T-helper 2 cell treated with Interferon-gamma antibody and Interleukin-4, amounts not matched to agents 5 μg/mL and 100 μg/mL, for 36 hours (primary cell): ENCODE results near the gene DLG1.
"Not testable (repeated sequence)": the region's sequence is repeated elsewhere in the genome, so short reads cannot be mapped to it uniquely, and the experiment has no call there.

ENCODE experiments used
- DNase-seq: peaks from one replicate; pipeline ENCODE4 v3.0.0; 2021; ENCODE audit warnings: low spot score
- H3K27ac Mint-ChIP-seq: one replicate; pipeline ENCODE4 v1.8.0; 2021; ENCODE audit warnings: mild to moderate bottlenecking, mixed read lengths
- H3K27me3 Mint-ChIP-seq: one replicate; pipeline ENCODE4 v1.8.0; 2021; ENCODE audit warnings: low read depth, mixed read lengths
- H3K36me3 Mint-ChIP-seq: one replicate; pipeline ENCODE4 v1.8.0; 2021; ENCODE audit warnings: low read depth, mixed read lengths
- H3K4me1 Mint-ChIP-seq: one replicate; pipeline ENCODE4 v1.8.0; 2021; ENCODE audit warnings: low read depth, mixed read lengths
- H3K4me3 Mint-ChIP-seq: one replicate; pipeline ENCODE4 v1.8.0; 2022; ENCODE audit warnings: mild to moderate bottlenecking, moderate library complexity, mixed read lengths
- H3K9me3 Mint-ChIP-seq: one replicate; pipeline ENCODE4 v1.8.0; 2021; ENCODE audit warnings: mixed read lengths

The DLG1 gene

DNA sequence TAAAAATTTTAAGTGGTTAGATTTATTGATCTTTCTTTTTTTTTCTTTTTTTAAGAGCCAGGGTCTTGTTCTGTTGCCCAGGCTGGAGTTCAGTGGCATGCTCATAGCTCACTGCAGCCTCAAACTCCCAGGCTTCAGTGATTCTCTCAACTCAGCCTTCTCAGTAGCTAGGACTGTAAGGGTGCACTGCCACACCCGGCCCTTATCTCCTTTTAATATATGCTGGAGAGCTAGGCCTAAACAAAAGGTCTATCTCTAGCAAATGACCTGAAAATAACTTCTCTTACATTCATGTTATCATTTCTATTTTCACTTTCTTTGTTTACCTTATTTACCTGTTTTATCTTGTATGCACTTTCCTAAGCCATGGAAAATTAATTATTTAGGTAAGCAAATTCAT lies 233.6 kb downstream of the DLG1 start:
- Mint-ChIP-seq H3K4me1 (no peaks in the 10 kb centered on the region), H3K36me3 (peaks cover 33% of the 10 kb centered on the region), H3K4me3 (no peak overlapping the region), H3K27me3 (no peaks in the 10 kb centered on the region), H3K27ac (no peak overlapping the region), H3K9me3 (no peaks in the 10 kb centered on the region)
- no peak for DNase-seq

DNA sequence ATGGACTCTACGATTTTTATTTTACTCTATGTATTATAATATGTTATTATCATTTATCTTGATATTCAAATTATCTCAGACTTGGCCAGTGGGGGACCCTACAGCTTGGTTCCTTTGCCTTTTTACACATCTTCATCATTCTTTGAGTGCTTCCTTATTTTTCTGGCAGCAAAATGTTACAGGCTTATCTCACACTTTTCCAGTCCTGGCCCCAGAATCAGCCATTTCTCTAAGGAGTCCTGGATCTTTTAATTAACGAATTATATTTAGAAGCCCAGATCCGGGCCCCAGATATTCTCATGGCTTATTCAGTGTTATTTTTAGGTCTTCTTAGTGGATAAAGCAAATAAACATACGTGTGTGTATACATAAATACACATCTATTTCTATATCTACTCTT lies 236.0 kb downstream of the DLG1 start:
- H3K4me3 Mint-ChIP-seq = no peak overlapping the region
- no peak for DNase-seq
- no peaks in the 10 kb centered on the region for H3K4me1 Mint-ChIP-seq
- no peak overlapping the region for H3K27ac Mint-ChIP-seq
- peaks cover 48% of the 10 kb centered on the region for H3K36me3 Mint-ChIP-seq
- H3K9me3 Mint-ChIP-seq = no peaks in the 10 kb centered on the region
- no peaks in the 10 kb centered on the region for H3K27me3 Mint-ChIP-seq

DNA sequence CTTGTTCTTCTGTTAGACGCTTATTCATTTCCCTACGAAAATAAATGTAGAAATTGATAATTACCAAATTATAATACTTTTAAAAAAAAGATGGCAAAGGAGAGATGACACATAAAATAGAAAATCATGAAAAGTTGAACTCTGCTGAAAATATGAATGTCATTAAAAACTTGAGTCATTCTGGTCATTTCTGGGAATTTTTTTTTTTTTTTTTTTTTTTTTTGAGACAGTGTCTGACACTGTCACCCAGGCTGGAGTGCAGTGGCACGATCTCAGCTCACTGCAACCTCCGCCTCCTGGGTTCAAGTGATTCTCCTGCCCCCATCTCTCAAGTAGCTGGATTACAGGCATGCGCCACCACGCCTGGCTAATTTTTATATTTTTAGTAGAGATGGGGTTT lies 246.8 kb downstream of the DLG1 start:
- H3K27me3 Mint-ChIP-seq, H3K27ac Mint-ChIP-seq, H3K9me3 Mint-ChIP-seq, H3K4me3 Mint-ChIP-seq, DNase-seq, H3K4me1 Mint-ChIP-seq: not testable (repeated sequence)
- peaks cover 19% of the 10 kb centered on the region for H3K36me3 Mint-ChIP-seq

GRCh38 chr3:197050511-197050910 lies 247.9 kb downstream of the DLG1 start:
- no peak for DNase-seq
- no peaks in the 10 kb centered on the region for H3K9me3 Mint-ChIP-seq
- peaks cover 4% of the 10 kb centered on the region for H3K4me1 Mint-ChIP-seq
- H3K4me3 Mint-ChIP-seq = no peak overlapping the region
- H3K36me3 Mint-ChIP-seq = peaks cover 28% of the 10 kb centered on the region
- no peaks in the 10 kb centered on the region for H3K27me3 Mint-ChIP-seq
- peak overlapping the region; percentile 53 for H3K27ac Mint-ChIP-seq

DNA sequence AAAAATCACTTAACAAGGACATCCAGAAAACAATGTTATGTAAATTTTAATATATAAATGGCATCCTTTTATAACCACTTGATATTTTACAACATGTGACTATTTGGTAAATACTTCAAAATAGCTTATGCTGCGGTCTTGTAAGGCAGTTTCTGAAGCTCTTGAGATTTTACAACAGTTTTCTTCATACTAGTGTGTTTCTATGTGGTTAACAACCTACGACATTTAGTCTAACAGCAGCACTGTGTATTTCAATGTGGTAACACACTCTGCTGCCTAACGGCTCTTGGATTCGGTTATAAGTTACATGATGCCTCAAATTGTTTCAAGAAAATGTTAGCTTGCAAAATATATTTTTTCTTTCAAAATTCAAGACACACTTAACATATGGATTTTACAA lies 255.9 kb downstream of the DLG1 start:
- no peaks in the 10 kb centered on the region for H3K27me3 Mint-ChIP-seq
- no peaks in the 10 kb centered on the region for H3K9me3 Mint-ChIP-seq
- H3K27ac Mint-ChIP-seq = no peak overlapping the region
- H3K36me3 Mint-ChIP-seq = peaks cover 12% of the 10 kb centered on the region
- no peak for DNase-seq
- H3K4me1 Mint-ChIP-seq = no peaks in the 10 kb centered on the region
- no peak overlapping the region for H3K4me3 Mint-ChIP-seq

- peaks cover under 1% of the 10 kb centered on the region for H3K27me3 Mint-ChIP-seq
- H3K9me3 Mint-ChIP-seq = no peaks in the 10 kb centered on the region
- no peak overlapping the region for H3K27ac Mint-ChIP-seq
- H3K36me3 Mint-ChIP-seq = peaks cover 12% of the 10 kb centered on the region
- no peak overlapping the region for H3K4me3 Mint-ChIP-seq
- DNase-seq = no peak
- H3K4me1 Mint-ChIP-seq = no peaks in the 10 kb centered on the region
These were observed 256.4 kb downstream of the DLG1 start for GRCh38 chr3:197041875-197042488.

GRCh38 chr3:197040658-197041057 lies 257.8 kb downstream of the DLG1 start:
- Mint-ChIP-seq H3K36me3 (peaks cover 5% of the 10 kb centered on the region), H3K4me1 (no peaks in the 10 kb centered on the region)

GRCh38 chr3:197038679-197039462 lies 259.5 kb downstream of the DLG1 start:
- no peak for DNase-seq
- H3K27me3 Mint-ChIP-seq = peaks cover 12% of the 10 kb centered on the region
- H3K9me3 Mint-ChIP-seq = peaks cover 10% of the 10 kb centered on the region
- H3K27ac Mint-ChIP-seq = no peak overlapping the region
- H3K36me3 Mint-ChIP-seq = peaks cover 2% of the 10 kb centered on the region
- no peaks in the 10 kb centered on the region for H3K4me1 Mint-ChIP-seq
- H3K4me3 Mint-ChIP-seq = no peak overlapping the region

More at GRCh38 chr3:197040658-197041057, 257.8 kb downstream of the DLG1 start:
- Mint-ChIP-seq H3K27me3 (peaks cover 7% of the 10 kb centered on the region), H3K27ac (no peak overlapping the region), H3K4me3 (no peak overlapping the region), H3K9me3 (no peaks in the 10 kb centered on the region)
- DNase-seq = no peak

DNA sequence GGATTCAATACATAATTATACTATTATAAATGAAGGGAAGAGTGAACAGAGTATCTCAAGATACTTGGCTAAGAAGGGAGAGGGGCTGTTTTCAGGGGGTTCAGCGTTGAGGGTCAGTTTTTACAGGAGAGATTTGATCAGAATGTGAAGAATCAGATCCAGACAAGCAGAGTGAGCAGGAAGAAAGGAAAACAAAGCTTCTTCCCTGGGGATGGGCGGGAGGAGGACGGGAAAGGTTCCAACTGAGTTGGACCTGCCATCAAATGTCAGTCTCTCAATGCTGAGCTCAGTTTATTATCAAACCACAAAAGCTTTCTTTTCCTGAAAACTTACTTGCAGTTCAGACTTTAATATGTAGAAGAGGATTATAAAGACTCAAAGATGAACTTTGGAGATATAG lies 262.8 kb downstream of the DLG1 start:
- H3K4me3 Mint-ChIP-seq = no peak overlapping the region
- H3K9me3 Mint-ChIP-seq = peaks cover 13% of the 10 kb centered on the region
- H3K27ac Mint-ChIP-seq = no peak overlapping the region
- no peaks in the 10 kb centered on the region for H3K4me1 Mint-ChIP-seq
- no peaks in the 10 kb centered on the region for H3K36me3 Mint-ChIP-seq
- DNase-seq = no peak
- peaks cover 12% of the 10 kb centered on the region for H3K27me3 Mint-ChIP-seq

- peaks cover 13% of the 10 kb centered on the region for H3K9me3 Mint-ChIP-seq
- not testable (repeated sequence) for DNase-seq, H3K4me1 Mint-ChIP-seq, H3K36me3 Mint-ChIP-seq, H3K4me3 Mint-ChIP-seq
- peak overlapping the region; percentile 71 for H3K27ac Mint-ChIP-seq
- H3K27me3 Mint-ChIP-seq = peaks cover 12% of the 10 kb centered on the region
These were observed 263.6 kb downstream of the DLG1 start for GRCh38 chr3:197034778-197035177.

DNA sequence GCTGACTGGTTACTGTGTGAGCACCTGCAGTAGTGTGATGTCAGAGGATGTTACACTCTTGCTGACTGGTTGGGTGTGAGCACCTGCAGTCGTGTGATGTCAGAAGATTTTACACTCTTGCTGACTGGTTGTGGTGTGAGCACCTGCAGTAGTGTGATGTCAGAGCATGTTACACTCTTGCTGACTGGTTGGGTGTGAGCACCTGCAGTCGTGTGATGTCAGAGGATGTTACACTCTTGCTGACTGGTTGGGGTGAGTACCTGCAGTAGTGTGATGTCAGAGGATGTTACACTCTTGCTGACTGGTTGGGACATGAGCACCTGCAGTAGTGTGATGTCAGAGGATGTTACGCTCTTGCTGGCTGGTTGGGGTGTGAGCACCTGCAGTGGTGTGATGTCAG lies 264.6 kb downstream of the DLG1 start:
- H3K27me3 Mint-ChIP-seq = peaks cover 12% of the 10 kb centered on the region
- DNase-seq, H3K4me3 Mint-ChIP-seq, H3K4me1 Mint-ChIP-seq, H3K27ac Mint-ChIP-seq, H3K36me3 Mint-ChIP-seq: not testable (repeated sequence)
- peaks cover 13% of the 10 kb centered on the region for H3K9me3 Mint-ChIP-seq

- Mint-ChIP-seq H3K9me3 (peaks cover 13% of the 10 kb centered on the region), H3K4me1 (peaks cover 3% of the 10 kb centered on the region), H3K4me3 (peak overlapping the region; percentile 24), H3K27me3 (peaks cover 8% of the 10 kb centered on the region), H3K36me3 (no peaks in the 10 kb centered on the region), H3K27ac (peak overlapping the region; percentile 41)
- peak; percentile 71 for DNase-seq
These were observed 266.8 kb downstream of the DLG1 start for GRCh38 chr3:197031315-197032285.

GRCh38 chr3:197030379-197031314 lies 267.8 kb downstream of the DLG1 start:
- Mint-ChIP-seq H3K4me1 (peaks cover 3% of the 10 kb centered on the region), H3K27me3 (peaks cover 5% of the 10 kb centered on the region), H3K36me3 (no peaks in the 10 kb centered on the region), H3K4me3 (peak overlapping the region; percentile 24), H3K9me3 (peaks cover 13% of the 10 kb centered on the region), H3K27ac (peak overlapping the region; percentile 41)
- no peak for DNase-seq
